HG03457 (cell line): ENCODE data around the gene AKT1.

Experiments used
- ATAC-seq: cut with Tn5 transposase; IDR thresholded peaks from one replicate; pipeline ENCODE4 v1.9.1; 2021; ENCODE audit warnings: moderate number of reproducible peaks; ENCODE audit not compliant: unreplicated experiment

AKT1 gene

GRCh38 chr14:104774453-104775072 lies 21.0 kb downstream of the AKT1 start:
- ATAC-seq, result no peak

- no peak for ATAC-seq
These were observed 21.8 kb downstream of the AKT1 start for GRCh38 chr14:104773505-104774452.

- no peak for ATAC-seq
These were observed 22.6 kb downstream of the AKT1 start for GRCh38 chr14:104772707-104773504.

- no peak for ATAC-seq
These were observed 23.4 kb downstream of the AKT1 start for GRCh38 chr14:104771918-104772706.

- ATAC-seq, result no peak
These were observed 24.2 kb downstream of the AKT1 start for GRCh38 chr14:104771374-104771773.

- no peak for ATAC-seq
These were observed 24.7 kb downstream of the AKT1 start for GRCh38 chr14:104770851-104771272.

- ATAC-seq, result no peak
These were observed 25.4 kb downstream of the AKT1 start for GRCh38 chr14:104770072-104770579.

GRCh38 chr14:104769324-104770071 lies 26.1 kb downstream of the AKT1 start:
- ATAC-seq, result no peak

- ATAC-seq, result no peak
These were observed 26.9 kb downstream of the AKT1 start for GRCh38 chr14:104768437-104769323.

GRCh38 chr14:104767634-104767918 lies 28.0 kb downstream of the AKT1 start:
- no peak for ATAC-seq

- ATAC-seq, result no peak
These were observed 28.5 kb downstream of the AKT1 start for GRCh38 chr14:104766863-104767633.

GRCh38 chr14:104766256-104766862 lies 29.2 kb downstream of the AKT1 start:
- ATAC-seq, result no peak

GRCh38 chr14:104765517-104765916 lies 30.0 kb downstream of the AKT1 start:
- no peak for ATAC-seq

- no peak for ATAC-seq
These were observed 36.3 kb downstream of the AKT1 start for GRCh38 chr14:104758981-104759969.

- no peak for ATAC-seq
These were observed 37.7 kb downstream of the AKT1 start for GRCh38 chr14:104757681-104758392.

GRCh38 chr14:104757238-104757585 lies 38.3 kb downstream of the AKT1 start:
- ATAC-seq, result no peak
